ENCODE data around the gene HTRA3.

DNA sequence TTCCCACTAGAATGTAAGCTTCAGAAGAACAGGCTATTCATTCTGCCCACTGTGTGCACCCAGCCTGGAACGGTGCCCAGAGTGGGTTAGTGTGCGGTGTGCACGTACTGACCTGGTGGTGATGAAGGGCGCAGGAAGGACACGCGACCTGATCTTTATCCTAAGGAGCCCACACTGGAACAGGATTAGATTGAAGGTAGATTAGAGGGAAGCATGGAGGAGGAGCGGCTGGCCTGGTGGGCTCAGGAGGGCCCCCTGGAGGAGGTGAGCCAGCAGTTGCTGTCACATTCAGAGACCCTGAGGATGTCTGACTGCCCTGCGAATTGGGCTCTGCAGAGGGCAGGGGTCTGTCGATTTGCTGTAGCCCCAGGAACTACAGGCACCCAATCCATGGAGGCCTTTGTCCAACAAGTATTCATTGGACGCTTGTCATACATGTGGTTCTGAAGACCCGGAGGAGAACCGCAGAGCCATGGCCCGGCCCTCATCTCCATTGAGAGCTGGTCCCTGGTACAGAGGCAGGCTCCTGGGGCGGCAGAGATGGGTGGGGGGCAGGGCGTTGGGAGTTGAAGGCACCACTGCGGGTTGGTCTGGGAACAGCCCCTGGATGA, 73.2 kb downstream of the HTRA3 start:
- TF ChIP-seq, protein P1, sequence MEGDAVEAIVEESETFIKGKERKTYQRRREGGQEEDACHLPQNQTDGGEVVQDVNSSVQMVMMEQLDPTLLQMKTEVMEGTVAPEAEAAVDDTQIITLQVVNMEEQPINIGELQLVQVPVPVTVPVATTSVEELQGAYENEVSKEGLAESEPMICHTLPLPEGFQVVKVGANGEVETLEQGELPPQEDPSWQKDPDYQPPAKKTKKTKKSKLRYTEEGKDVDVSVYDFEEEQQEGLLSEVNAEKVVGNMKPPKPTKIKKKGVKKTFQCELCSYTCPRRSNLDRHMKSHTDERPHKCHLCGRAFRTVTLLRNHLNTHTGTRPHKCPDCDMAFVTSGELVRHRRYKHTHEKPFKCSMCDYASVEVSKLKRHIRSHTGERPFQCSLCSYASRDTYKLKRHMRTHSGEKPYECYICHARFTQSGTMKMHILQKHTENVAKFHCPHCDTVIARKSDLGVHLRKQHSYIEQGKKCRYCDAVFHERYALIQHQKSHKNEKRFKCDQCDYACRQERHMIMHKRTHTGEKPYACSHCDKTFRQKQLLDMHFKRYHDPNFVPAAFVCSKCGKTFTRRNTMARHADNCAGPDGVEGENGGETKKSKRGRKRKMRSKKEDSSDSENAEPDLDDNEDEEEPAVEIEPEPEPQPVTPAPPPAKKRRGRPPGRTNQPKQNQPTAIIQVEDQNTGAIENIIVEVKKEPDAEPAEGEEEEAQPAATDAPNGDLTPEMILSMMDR (IDR thresholded peaks at IDR 0.05; ENCODE audit: insufficient read depth, low read length, poor library complexity, severe bottlenecking) = no peak
- no peak for TF ChIP-seq EZH2phosphoT487 (conservative IDR thresholded peaks at IDR 0.05; ENCODE audit: low read length)

Data from SU-DHL-6 (cell line).